A204.1 (cell line): ENCODE measurements around the gene FUOM.
"Not testable (repeated sequence)": the region's sequence is repeated elsewhere in the genome, so short reads cannot be mapped to it uniquely, and the experiment has no call there.

Experiments used
- FAIRE-seq: peaks from 2 replicates; lab custom pipeline; 2012; peaks lifted over from hg19 to GRCh38; lab: Jason Lieb, UNC

The FUOM gene

DNA sequence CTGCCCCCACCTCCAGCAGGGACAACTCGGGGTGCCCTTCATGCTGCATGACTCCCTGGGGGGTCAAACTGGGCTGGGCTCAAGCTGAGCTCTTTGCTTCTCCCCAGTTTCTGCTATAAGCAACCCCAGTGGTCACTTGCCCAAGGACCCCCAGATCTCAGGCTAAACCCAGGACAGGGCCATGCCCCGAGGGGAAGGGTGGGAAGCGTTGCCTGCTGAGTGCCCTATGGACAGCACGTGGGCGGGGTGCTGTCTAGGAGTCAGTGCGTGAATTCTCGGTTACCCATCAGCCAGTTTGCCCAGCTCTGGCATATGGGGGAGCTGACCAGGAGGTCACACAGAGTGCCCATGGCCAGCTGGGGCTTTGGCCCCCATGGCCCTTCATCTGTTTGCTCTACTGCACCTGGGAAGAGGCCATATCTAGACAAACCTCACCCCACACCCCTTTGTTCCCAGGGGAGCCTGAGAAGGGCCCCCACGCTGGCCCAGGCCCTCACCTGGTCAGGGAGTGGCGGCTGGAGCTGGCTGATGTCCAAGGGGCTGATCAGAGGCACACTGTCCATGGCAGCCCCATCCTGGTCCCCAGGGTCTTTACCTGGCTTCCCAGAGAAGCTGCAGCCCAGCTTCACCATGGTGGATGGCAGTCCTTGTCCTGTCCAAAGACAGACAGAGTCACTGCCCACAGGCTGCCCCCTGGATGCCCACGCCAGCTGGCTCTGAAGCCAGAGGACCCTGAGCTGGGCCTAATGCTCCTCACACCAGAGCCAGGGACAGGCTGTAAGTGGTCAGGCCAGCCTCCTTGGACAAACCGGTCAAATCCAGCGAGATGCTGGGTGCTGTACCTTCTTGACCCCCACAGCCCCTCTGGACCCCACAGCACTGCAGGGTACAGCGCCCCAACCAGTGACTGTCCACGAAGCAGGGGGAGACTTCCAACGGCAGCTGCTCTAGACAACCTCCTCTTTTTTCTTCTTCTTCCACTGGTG lies 29.2 kb downstream of the FUOM start:
- FAIRE-seq, result no peak

GRCh38 chr10:133327651-133328357 lies 30.0 kb downstream of the FUOM start:
- FAIRE-seq, result no peak

- no peak for FAIRE-seq
These were observed 30.8 kb downstream of the FUOM start for GRCh38 chr10:133326745-133327650.

- FAIRE-seq, result no peak
These were observed 31.6 kb downstream of the FUOM start for GRCh38 chr10:133326223-133326551.

DNA sequence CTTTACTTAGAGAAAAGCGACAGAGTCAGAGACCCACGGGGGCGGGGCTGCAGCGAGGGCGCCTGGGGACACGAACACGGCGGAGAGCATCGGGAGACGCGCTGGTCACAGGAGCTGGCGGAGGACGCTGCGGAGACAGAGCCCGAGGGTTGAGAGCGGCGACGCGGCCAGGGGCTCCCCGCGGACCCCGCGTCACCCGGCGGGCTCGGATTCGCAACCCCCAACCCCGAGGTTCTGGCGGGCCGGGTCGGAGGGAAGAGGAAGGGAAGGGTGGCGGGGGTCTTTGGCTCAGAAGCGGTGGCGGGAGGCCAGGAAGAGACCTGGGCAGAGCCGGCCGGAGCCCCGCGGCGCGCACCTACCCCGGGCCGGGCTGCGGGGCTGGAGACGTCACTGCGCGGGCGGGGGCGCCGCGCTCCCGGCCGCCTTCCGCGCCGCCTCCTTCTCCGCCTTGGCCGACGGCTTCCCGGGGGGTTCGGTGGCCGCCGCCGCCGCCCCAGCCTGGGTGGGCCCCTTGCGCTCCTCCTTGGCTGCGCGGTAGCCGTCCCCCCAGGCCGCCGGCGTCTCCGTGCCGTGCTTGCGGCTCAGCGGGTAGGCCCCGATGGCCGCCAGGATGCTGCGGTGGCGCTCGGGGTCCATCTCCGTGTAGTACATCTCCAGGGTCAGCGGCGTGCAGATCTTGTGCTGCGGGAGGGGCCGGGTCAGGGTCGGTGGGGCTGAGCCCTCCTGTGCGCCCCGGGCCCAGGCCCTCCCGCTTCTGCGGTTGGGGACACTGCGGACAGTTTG lies 32.2 kb downstream of the FUOM start:
- FAIRE-seq, result no peak

GRCh38 chr10:133324857-133325260 lies 33.0 kb downstream of the FUOM start:
- no peak for FAIRE-seq

DNA sequence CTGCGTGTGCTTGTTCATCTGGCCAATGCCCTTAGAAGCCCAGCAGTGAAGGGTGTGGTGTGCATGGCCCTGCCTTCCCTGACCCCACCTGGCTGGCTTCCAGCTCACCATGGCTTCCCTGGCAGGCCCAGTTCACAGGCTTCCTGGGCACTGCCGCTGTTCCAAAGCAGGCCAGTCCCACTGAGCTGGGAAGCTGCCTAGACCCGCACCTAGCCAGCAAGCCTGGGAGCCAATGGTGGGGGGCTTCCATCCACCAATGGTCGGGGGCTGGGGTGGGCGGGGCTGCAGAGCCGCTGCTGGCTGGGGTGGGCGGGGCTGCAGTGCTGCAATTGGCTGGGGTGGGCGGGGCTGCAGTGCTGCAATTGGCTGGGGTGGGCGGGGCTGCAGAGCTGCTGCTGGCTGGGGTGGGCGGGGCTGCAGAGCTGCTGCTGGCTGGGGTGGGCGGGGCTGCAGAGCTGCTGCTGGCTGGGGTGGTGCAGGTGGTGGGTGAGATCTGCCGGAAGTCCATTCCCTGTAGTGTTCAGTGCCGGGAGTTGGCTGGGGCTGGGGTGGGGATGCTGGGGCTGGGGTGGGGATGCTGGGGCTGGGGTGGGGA lies 33.5 kb downstream of the FUOM start:
- FAIRE-seq, result no peak

GRCh38 chr10:133322064-133322709 lies 35.6 kb downstream of the FUOM start:
- not testable (repeated sequence) for FAIRE-seq

DNA sequence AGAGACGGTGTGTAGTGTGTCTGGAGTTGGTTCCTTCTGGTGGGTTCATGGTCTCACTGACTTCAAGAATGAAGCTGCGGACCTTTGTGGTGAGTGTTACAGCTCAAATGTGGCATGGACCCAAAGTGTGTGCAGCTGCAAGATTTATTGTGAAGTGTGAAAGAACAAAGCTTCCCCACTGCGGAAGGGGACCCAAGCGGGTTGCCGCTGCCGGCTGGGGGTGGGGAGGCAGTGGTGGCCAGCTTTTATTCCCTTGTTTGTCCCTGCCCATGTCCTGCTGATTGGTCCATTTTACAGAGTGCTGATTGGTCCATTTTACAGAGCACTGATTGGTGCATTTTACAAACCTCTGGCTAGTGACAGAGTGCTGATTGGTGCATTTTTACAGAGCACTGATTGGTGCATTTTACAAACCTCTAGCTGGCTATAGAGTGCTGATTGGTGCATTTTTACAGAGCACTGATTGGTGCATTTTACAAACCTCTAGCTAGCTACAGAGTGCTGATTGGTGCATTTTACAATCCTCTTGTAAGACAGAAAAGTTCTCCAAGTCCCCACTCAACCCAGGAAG lies 36.9 kb downstream of the FUOM start:
- FAIRE-seq, result not testable (repeated sequence)

GRCh38 chr10:133318494-133319127 lies 39.2 kb downstream of the FUOM start:
- FAIRE-seq, result no peak

DNA sequence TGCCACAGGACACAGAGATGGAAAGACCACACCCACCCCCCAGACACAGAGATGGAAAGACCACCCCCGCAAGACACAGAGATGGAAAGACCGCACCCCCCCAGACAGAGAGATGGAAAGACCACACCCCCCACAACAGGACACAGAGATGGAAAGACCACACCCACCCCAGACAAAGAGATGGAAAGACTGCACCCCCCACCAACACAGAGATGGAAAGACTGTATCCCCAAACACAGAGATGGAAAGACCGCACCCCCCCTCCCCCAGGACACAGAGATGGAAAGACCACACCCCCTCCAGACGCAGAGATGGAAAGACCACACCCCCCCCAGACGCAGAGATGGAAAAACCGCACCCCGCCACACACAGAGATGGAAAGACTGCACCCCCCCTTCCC lies 41.1 kb downstream of the FUOM start:
- no peak for FAIRE-seq

DNA sequence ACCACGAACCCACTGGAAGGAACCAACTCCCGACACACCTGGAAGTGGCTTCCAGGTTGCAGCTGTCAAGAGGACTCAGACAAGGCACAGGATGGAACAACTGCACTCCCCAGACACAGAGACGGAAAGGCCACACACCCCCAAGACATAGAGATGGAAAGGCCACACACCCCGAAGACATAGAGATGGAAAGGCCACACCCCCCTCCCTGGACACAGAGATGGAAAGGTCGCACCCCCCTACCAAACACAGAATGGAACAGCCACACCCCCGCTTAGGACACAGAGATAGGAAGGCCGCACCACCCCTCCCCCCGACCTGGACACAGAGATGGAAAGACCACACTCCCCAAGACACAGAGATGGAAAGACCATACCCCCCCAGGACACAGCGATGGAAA lies 41.6 kb downstream of the FUOM start:
- no peak for FAIRE-seq

DNA sequence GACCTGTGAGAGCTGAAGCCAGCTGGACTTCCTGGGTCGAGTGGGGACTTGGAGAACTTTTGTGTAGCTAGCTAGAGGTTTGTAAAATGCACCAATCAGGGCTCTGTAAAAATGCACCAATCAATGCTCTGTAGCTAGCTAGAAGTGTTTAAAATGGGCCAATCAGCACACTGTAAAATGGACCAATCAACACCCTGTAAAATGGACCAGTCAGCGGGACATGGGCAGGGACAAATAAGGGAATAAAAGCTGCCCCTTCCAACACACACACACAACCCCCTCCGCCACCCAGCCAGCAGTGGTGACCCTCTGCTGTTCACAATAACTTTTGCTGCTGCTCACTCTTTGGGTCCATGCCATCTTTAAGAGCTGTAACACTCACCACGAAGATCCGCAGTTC lies 42.0 kb downstream of the FUOM start:
- FAIRE-seq, result no peak

GRCh38 chr10:133314911-133315310 lies 42.9 kb downstream of the FUOM start:
- FAIRE-seq, result no peak

DNA sequence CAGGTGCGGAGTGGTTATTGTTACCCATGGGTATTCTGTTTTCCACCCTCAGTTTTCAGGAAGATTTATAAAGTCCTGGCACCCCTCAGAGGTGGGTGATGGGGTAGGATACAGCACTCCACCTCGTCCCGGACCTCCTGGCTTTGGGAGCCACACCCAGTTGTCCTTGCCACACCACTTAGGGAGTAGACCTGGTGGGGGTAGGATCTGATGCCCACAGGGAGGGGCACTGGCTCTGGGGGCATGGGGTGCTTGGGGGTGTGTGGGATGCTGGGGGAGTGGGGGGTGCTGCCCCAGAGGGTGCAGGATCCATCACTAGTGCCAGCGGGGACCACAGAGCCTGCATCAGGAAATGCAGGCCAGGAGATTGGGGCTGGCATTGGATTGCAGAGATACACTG lies 44.6 kb downstream of the FUOM start:
- FAIRE-seq, result no peak

GRCh38 chr10:133312769-133313145 lies 45.1 kb downstream of the FUOM start:
- FAIRE-seq, result no peak

GRCh38 chr10:133312016-133312768 lies 45.6 kb downstream of the FUOM start:
- FAIRE-seq, result no peak

GRCh38 chr10:133311570-133311969 lies 46.2 kb downstream of the FUOM start:
- no peak for FAIRE-seq

DNA sequence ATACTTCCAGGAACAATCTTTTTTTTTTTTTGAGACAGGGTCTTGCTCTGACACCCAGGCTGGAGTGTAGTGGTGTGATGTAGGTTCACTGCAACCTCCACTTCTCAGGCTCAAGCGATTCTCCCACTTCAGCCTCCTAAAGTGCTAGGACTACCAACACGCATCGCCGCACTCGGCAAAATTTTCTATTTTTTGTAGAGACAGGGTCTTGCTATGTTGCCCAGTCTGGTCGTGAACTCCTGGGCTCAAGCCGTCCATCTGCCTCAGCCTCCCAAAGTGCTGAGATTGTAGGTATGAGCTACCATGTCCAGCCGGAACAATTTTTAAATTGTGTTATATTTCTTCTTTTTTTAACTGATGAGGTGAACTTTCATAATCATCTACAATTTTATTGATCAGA lies 47.0 kb downstream of the FUOM start:
- no peak for FAIRE-seq
